ENCODE data around the gene DLG5. TPM values are rescaled to one million over a fixed set of nuclear protein-coding genes. Genes with fewer than 3 reads are reported as not detected.

Gene DLG5
- 100 to 1,000 TPM; 117 to 196 (median 147) TPM for total RNA-seq

GRCh38 chr10:77926566-77927401, at the start of gene DLG5:
Gene DLG5 (minus strand): TSS chr10:77926755. CDS start chr10:77926520, 235 bp downstream.
- no peak for TF ChIP-seq EP300 (IDR thresholded peaks at IDR 0.05)
- peak in 1 of 2 donors; percentile 19 for TF ChIP-seq POLR2A (IDR thresholded peaks at IDR 0.05)
- peak within 1 kb of the TSS; percentile 89 for H3K4me3 ChIP-seq
- H3K27ac ChIP-seq, result peak within 1 kb of the TSS; percentile 86
- WGBS, result 0% methylated on average over 5 of the region's 95 CpGs
- H3K4me1 ChIP-seq, result peaks cover 49% of the 10 kb centered on the region
- H3K36me3 ChIP-seq, result no peaks in the 10 kb centered on the region
- no peaks in the 10 kb centered on the region for H3K9me3 ChIP-seq
- DNase-seq (ENCODE audit: low spot score in 2 of 2), result peak; percentile 74 to 85
- H3K27me3 ChIP-seq, result no peaks in the 10 kb centered on the region

GRCh38 chr10:77975086-77975666, 48.6 kb upstream of the DLG5 start:
- no peak for DNase-seq (ENCODE audit: low spot score in 2 of 2)
- no peak overlapping the region for H3K27ac ChIP-seq
- H3K4me3 ChIP-seq, result no peak overlapping the region
- peaks cover 41% of the 10 kb centered on the region for H3K36me3 ChIP-seq
- H3K4me1 ChIP-seq, result peaks cover 13% of the 10 kb centered on the region
- no peaks in the 10 kb centered on the region for H3K9me3 ChIP-seq
- TF ChIP-seq POLR2AphosphoS5 (IDR thresholded peaks at IDR 0.05) (no peak), EP300 (IDR thresholded peaks at IDR 0.05) (no peak), POLR2A (IDR thresholded peaks at IDR 0.05) (no peak)
- 94% methylated on average over 9 of the region's 9 CpGs for WGBS
- H3K27me3 ChIP-seq, result no peaks in the 10 kb centered on the region

- Histone ChIP-seq H3K27me3 (no peaks in the 10 kb centered on the region), H3K9me3 (no peaks in the 10 kb centered on the region), H3K36me3 (peaks cover 34% of the 10 kb centered on the region), H3K27ac (no peak overlapping the region), H3K4me3 (no peak overlapping the region), H3K4me1 (peaks cover 13% of the 10 kb centered on the region)
- DNase-seq (ENCODE audit: low spot score in 2 of 2), result no peak
- 80% methylated on average over 8 of the region's 8 CpGs for WGBS
- TF ChIP-seq CTCF (IDR thresholded peaks at IDR 0.05), result no peak
- no peak for TF ChIP-seq POLR2AphosphoS5 (IDR thresholded peaks at IDR 0.05)
- no peak for TF ChIP-seq EP300 (IDR thresholded peaks at IDR 0.05)
- TF ChIP-seq POLR2A (IDR thresholded peaks at IDR 0.05), result no peak
These were observed 48.0 kb upstream of the DLG5 start for GRCh38 chr10:77974396-77975074.

- Histone ChIP-seq H3K27me3 (no peaks in the 10 kb centered on the region), H3K9me3 (no peaks in the 10 kb centered on the region), H3K36me3 (peaks cover 23% of the 10 kb centered on the region), H3K4me1 (peaks cover 13% of the 10 kb centered on the region), H3K4me3 (no peak overlapping the region), H3K27ac (no peak overlapping the region)
- no peak for DNase-seq (ENCODE audit: low spot score in 2 of 2)
- WGBS, result 86% methylated on average over 5 of the region's 5 CpGs
- no peak for TF ChIP-seq POLR2AphosphoS5 (IDR thresholded peaks at IDR 0.05)
- TF ChIP-seq POLR2A (IDR thresholded peaks at IDR 0.05), result no peak
- TF ChIP-seq CTCF (IDR thresholded peaks at IDR 0.05), result no peak
- no peak for TF ChIP-seq EP300 (IDR thresholded peaks at IDR 0.05)
These were observed 46.7 kb upstream of the DLG5 start for GRCh38 chr10:77973276-77973675.

GRCh38 chr10:77972148-77972547, 45.6 kb upstream of the DLG5 start:
- no peak for DNase-seq (ENCODE audit: low spot score in 2 of 2)
- 76% methylated on average over 5 of the region's 5 CpGs for WGBS
- Histone ChIP-seq H3K27me3 (no peaks in the 10 kb centered on the region), H3K9me3 (no peaks in the 10 kb centered on the region), H3K36me3 (peaks cover 12% of the 10 kb centered on the region), H3K4me3 (no peak overlapping the region), H3K4me1 (peaks cover 13% of the 10 kb centered on the region), H3K27ac (no peak overlapping the region)
- TF ChIP-seq POLR2A (IDR thresholded peaks at IDR 0.05), result no peak
- no peak for TF ChIP-seq EP300 (IDR thresholded peaks at IDR 0.05)
- no peak for TF ChIP-seq CTCF (IDR thresholded peaks at IDR 0.05)
- TF ChIP-seq POLR2AphosphoS5 (IDR thresholded peaks at IDR 0.05), result no peak

- DNase-seq (ENCODE audit: low spot score in 2 of 2), result no peak
- Histone ChIP-seq H3K4me3 (no peak overlapping the region), H3K9me3 (no peaks in the 10 kb centered on the region), H3K27me3 (no peaks in the 10 kb centered on the region), H3K4me1 (peaks cover 13% of the 10 kb centered on the region), H3K27ac (peak overlapping the region; percentile 22), H3K36me3 (peaks cover 8% of the 10 kb centered on the region)
- TF ChIP-seq CTCF (IDR thresholded peaks at IDR 0.05) (no peak), EP300 (IDR thresholded peaks at IDR 0.05) (no peak), POLR2A (IDR thresholded peaks at IDR 0.05) (no peak), POLR2AphosphoS5 (IDR thresholded peaks at IDR 0.05) (no peak)
- WGBS, result 81% methylated on average over 3 of the region's 3 CpGs
These were observed 45.2 kb upstream of the DLG5 start for GRCh38 chr10:77971804-77972144.

Measured in suprapubic skin (tissue), 4 donors.